ENCODE data around the gene MRPL2. TPM values are rescaled to one million over a fixed set of nuclear protein-coding genes. Genes with fewer than 3 reads are reported as not detected.

Gene MRPL2
- total RNA-seq, 1 donor from 2014 or later, result 55.2 TPM

DNA sequence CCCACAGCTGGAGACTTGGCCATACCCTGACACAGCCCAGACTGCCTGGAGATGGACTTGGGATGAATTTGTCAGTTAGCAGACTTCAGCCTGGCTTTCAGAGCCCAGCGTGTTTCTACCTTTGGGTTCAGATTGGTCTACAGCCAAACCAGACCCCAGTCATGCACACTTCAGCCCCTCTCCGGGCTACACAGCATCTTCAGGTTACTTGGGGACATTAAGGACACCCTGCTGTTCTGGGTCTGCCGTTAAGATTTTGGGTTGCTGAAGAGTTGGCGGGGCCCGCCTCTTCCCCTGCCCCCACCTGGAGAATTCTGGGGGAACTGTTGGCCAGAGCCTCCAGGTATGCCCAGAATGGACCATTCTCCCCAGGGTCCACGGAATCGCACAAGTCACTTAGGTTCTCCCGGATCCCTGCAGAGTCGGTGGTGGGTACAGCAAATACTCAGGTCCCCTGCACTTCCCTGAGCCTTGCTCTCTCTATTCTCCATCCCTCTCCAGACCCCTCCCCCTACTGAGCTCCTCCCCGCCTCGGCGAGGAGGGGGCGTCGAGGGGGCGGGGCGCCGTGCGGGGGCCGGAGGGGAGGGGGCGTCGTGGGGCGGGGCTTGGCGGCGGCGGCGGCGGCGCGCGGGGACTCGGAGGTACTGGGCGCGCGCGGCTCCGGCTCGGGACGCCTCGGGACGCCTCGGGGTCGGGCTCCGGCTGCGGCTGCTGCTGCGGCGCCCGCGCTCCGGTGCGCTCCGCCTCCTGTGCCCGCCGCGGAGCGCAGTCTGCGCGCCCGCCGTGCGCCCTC, 16.6 kb upstream of the MRPL2 start, which contains the start of gene PTK7:
PTK7 (plus strand) TSS at position 645 of the 794 bp plus-strand sequence. CDS start 175 bp downstream, outside the sequence.
- peak; percentile 92 for DNase-seq (ENCODE audit: extremely low spot score, unreplicated experiment)
- Mint-ChIP-seq H3K27me3 (ENCODE audit: unreplicated experiment) (no peaks in the 10 kb centered on the region), H3K27ac (ENCODE audit: unreplicated experiment) (peak within 1 kb of the TSS; percentile 76), H3K4me3 (ENCODE audit: unreplicated experiment) (peak within 1 kb of the TSS; percentile 86), H3K9me3 (ENCODE audit: unreplicated experiment) (no peaks in the 10 kb centered on the region), H3K4me1 (ENCODE audit: unreplicated experiment) (peaks cover 33% of the 10 kb centered on the region), H3K36me3 (ENCODE audit: unreplicated experiment) (peaks cover 21% of the 10 kb centered on the region)
- TF ChIP-seq, protein P1, sequence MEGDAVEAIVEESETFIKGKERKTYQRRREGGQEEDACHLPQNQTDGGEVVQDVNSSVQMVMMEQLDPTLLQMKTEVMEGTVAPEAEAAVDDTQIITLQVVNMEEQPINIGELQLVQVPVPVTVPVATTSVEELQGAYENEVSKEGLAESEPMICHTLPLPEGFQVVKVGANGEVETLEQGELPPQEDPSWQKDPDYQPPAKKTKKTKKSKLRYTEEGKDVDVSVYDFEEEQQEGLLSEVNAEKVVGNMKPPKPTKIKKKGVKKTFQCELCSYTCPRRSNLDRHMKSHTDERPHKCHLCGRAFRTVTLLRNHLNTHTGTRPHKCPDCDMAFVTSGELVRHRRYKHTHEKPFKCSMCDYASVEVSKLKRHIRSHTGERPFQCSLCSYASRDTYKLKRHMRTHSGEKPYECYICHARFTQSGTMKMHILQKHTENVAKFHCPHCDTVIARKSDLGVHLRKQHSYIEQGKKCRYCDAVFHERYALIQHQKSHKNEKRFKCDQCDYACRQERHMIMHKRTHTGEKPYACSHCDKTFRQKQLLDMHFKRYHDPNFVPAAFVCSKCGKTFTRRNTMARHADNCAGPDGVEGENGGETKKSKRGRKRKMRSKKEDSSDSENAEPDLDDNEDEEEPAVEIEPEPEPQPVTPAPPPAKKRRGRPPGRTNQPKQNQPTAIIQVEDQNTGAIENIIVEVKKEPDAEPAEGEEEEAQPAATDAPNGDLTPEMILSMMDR (IDR thresholded peaks at IDR 0.05), result no peak

DNA sequence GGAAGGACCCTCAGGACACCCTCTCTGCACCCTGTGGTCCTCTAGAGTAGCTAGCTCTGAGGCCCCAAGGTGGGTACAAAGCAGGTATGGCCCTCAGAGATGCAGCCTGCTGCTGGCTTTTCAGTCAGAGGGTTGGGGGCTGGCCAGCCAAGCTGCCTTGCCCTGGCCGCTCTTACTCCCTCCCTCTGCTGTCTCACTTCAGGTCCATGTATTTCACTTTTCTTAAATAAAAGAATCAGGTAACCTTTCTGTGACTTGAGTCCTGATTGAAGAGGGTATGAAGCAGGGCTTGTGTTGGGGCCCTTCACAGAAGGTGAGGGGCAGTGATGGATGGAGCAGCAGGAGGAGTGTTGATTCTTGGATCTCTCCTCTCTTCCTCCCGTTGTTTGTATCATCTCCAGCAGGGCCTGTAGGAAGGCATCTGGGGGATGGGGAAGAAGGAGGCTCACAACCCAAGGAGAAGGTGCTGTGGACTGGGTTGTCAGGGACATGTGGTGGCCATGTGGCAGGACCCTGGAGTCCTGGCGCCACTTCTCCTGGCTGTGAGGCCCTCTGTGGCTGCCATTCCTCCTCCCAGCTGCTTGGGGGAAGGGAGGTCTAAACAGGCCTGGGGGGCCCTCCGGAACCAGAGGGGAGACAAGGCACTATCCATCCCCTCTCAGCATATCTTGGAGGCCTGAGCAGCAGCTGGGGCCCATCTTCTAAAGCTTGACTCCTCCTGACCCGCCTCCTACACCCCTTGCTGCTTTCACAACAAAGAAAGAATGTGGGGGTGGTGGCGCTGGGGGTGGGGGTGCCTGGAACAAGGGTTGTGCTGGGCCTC, 15.8 kb upstream of the MRPL2 start:
- H3K4me3 Mint-ChIP-seq (ENCODE audit: unreplicated experiment), result peak overlapping the region; percentile 72
- H3K27ac Mint-ChIP-seq (ENCODE audit: unreplicated experiment), result peak overlapping the region; percentile 63

GRCh38 chr6:43070028-43070632, 10.9 kb upstream of the MRPL2 start:
- peaks cover 32% of the 10 kb centered on the region for H3K36me3 Mint-ChIP-seq (ENCODE audit: unreplicated experiment)
- H3K27me3 Mint-ChIP-seq (ENCODE audit: unreplicated experiment), result no peaks in the 10 kb centered on the region
- no peak for DNase-seq (ENCODE audit: extremely low spot score, unreplicated experiment)
- peaks cover 11% of the 10 kb centered on the region for H3K4me1 Mint-ChIP-seq (ENCODE audit: unreplicated experiment)
- TF ChIP-seq, protein P1 (IDR thresholded peaks at IDR 0.05), result peak; percentile 69
- H3K4me3 Mint-ChIP-seq (ENCODE audit: unreplicated experiment), result no peak overlapping the region
- H3K9me3 Mint-ChIP-seq (ENCODE audit: unreplicated experiment), result no peaks in the 10 kb centered on the region
- H3K27ac Mint-ChIP-seq (ENCODE audit: unreplicated experiment), result no peak overlapping the region

More for the DNA sequence above, 15.8 kb upstream of the MRPL2 start:
- TF ChIP-seq, protein P1 (IDR thresholded peaks at IDR 0.05), result no peak
- Mint-ChIP-seq H3K36me3 (ENCODE audit: unreplicated experiment) (peaks cover 21% of the 10 kb centered on the region), H3K9me3 (ENCODE audit: unreplicated experiment) (no peaks in the 10 kb centered on the region), H3K27me3 (ENCODE audit: unreplicated experiment) (no peaks in the 10 kb centered on the region), H3K4me1 (ENCODE audit: unreplicated experiment) (peaks cover 36% of the 10 kb centered on the region)
- no peak for DNase-seq (ENCODE audit: extremely low spot score, unreplicated experiment)

GRCh38 chr6:43062818-43063217, 3.6 kb upstream of the MRPL2 start:
- H3K4me3 Mint-ChIP-seq (ENCODE audit: unreplicated experiment), result no peak overlapping the region
- no peak for DNase-seq (ENCODE audit: extremely low spot score, unreplicated experiment)

More at GRCh38 chr6:43062818-43063217, 3.6 kb upstream of the MRPL2 start:
- peaks cover 29% of the 10 kb centered on the region for H3K36me3 Mint-ChIP-seq (ENCODE audit: unreplicated experiment)
- H3K4me1 Mint-ChIP-seq (ENCODE audit: unreplicated experiment), result peaks cover 31% of the 10 kb centered on the region
- TF ChIP-seq, protein P1 (IDR thresholded peaks at IDR 0.05), result no peak
- H3K27ac Mint-ChIP-seq (ENCODE audit: unreplicated experiment), result no peak overlapping the region
- no peaks in the 10 kb centered on the region for H3K9me3 Mint-ChIP-seq (ENCODE audit: unreplicated experiment)
- H3K27me3 Mint-ChIP-seq (ENCODE audit: unreplicated experiment), result no peaks in the 10 kb centered on the region
